ENCODE measurements around the gene RMP24. TPM values are rescaled to one million over a fixed set of nuclear protein-coding genes. Genes with fewer than 3 reads are reported as not detected.

Gene RMP24

Other genes starting within 250 kb of the RMP24 start
- gene RPRD1A, start 94.9 kb downstream of the RMP24 start, total RNA-seq (2014; rRNA removed; shearing (Covaris generic)), result 29.0 and 37.0 TPM in 2 replicates
- 45.7 and 50.6 TPM in 2 replicates for gene SLC39A6, start 156.7 kb downstream of the RMP24 start, total RNA-seq (2014; rRNA removed; shearing (Covaris generic))
- 53.8 and 72.2 TPM in 2 replicates for gene ELP2, start 157.2 kb downstream of the RMP24 start, total RNA-seq (2014; rRNA removed; shearing (Covaris generic))
- gene MOCOS, start 214.8 kb downstream of the RMP24 start, total RNA-seq (2014; rRNA removed; shearing (Covaris generic)), result 0.05 TPM in 1 of 2 replicates, not detected in the other